ENCODE measurements around the gene PZP. TPM values are rescaled to one million over a fixed set of nuclear protein-coding genes. Genes with fewer than 3 reads are reported as not detected.
"Not testable (repeated sequence)": the region's sequence is repeated elsewhere in the genome, so short reads cannot be mapped to it uniquely, and the experiment has no call there.

Gene PZP
- total RNA-seq, 1 donor from 2014 or later, result not detected

GRCh38 chr12:9143929-9144729 is 64.1 kb downstream of the PZP start:
- H3K9me3 Mint-ChIP-seq, result peaks cover 56% of the 10 kb centered on the region
- no peak overlapping the region for H3K27ac Mint-ChIP-seq
- no peak for DNase-seq (ENCODE audit: low spot score in 2 of 2, unreplicated experiment in 2 of 2)
- no peak for TF ChIP-seq CTCF (IDR thresholded peaks at IDR 0.05; ENCODE audit: unreplicated experiment)
- no peaks in the 10 kb centered on the region for H3K27me3 Mint-ChIP-seq (ENCODE audit: low read depth)
- H3K4me3 Mint-ChIP-seq, result no peak overlapping the region
- no peaks in the 10 kb centered on the region for H3K4me1 Mint-ChIP-seq
- peaks cover 10% of the 10 kb centered on the region for H3K36me3 Mint-ChIP-seq

- TF ChIP-seq CTCF (IDR thresholded peaks at IDR 0.05; ENCODE audit: unreplicated experiment), result no peak
- H3K27ac Mint-ChIP-seq, result no peak overlapping the region
- no peak overlapping the region for H3K4me3 Mint-ChIP-seq
- no peak for DNase-seq (ENCODE audit: low spot score in 2 of 2, unreplicated experiment in 2 of 2)
- H3K36me3 Mint-ChIP-seq, result peaks cover 14% of the 10 kb centered on the region
- no peaks in the 10 kb centered on the region for H3K27me3 Mint-ChIP-seq (ENCODE audit: low read depth)
- no peaks in the 10 kb centered on the region for H3K4me1 Mint-ChIP-seq
- peaks cover 65% of the 10 kb centered on the region for H3K9me3 Mint-ChIP-seq
These were observed 65.1 kb downstream of the PZP start for GRCh38 chr12:9143137-9143536.

GRCh38 chr12:9139588-9140290 is 68.5 kb downstream of the PZP start:
- H3K4me3 Mint-ChIP-seq; H3K4me1 Mint-ChIP-seq; DNase-seq (ENCODE audit: low spot score in 2 of 2, unreplicated experiment in 2 of 2); H3K27me3 Mint-ChIP-seq (ENCODE audit: low read depth); H3K27ac Mint-ChIP-seq: not testable (repeated sequence)
- H3K9me3 Mint-ChIP-seq, result peaks cover 57% of the 10 kb centered on the region
- H3K36me3 Mint-ChIP-seq, result peaks cover 14% of the 10 kb centered on the region

- no peak overlapping the region for H3K4me3 Mint-ChIP-seq
- H3K9me3 Mint-ChIP-seq, result peaks cover 30% of the 10 kb centered on the region
- no peak overlapping the region for H3K27ac Mint-ChIP-seq
- no peak for TF ChIP-seq CTCF (IDR thresholded peaks at IDR 0.05; ENCODE audit: unreplicated experiment)
- H3K36me3 Mint-ChIP-seq, result peaks cover 9% of the 10 kb centered on the region
- H3K4me1 Mint-ChIP-seq, result peaks cover 29% of the 10 kb centered on the region
- H3K27me3 Mint-ChIP-seq (ENCODE audit: low read depth), result no peaks in the 10 kb centered on the region
- no peak for DNase-seq (ENCODE audit: low spot score in 2 of 2, unreplicated experiment in 2 of 2)
These were observed 72.3 kb downstream of the PZP start for GRCh38 chr12:9135903-9136310.

- no peak for DNase-seq (ENCODE audit: low spot score in 2 of 2, unreplicated experiment in 2 of 2)
- Mint-ChIP-seq H3K27me3 (ENCODE audit: low read depth) (no peaks in the 10 kb centered on the region), H3K9me3 (peaks cover 38% of the 10 kb centered on the region), H3K4me1 (peaks cover 29% of the 10 kb centered on the region), H3K4me3 (no peak overlapping the region), H3K27ac (peak overlapping the region; percentile 88), H3K36me3 (peaks cover 9% of the 10 kb centered on the region)
- peak; percentile 41 for TF ChIP-seq CTCF (IDR thresholded peaks at IDR 0.05; ENCODE audit: unreplicated experiment)
These were observed 73.1 kb downstream of the PZP start for GRCh38 chr12:9134981-9135628.
